GM21723 (cell line): ENCODE results near the gene PRODH2.
"Not testable (repeated sequence)": the region's sequence is repeated elsewhere in the genome, so short reads cannot be mapped to it uniquely, and the experiment has no call there.

Source experiments
- ATAC-seq: cut with Tn5 transposase; IDR thresholded peaks from one replicate; pipeline ENCODE4 v1.9.1; 2021; ENCODE audit warnings: mild to moderate bottlenecking, moderate library complexity; ENCODE audit not compliant: unreplicated experiment

Gene PRODH2

GRCh38 chr19:35796645-35797542 is 15.8 kb downstream of the PRODH2 start:
- ATAC-seq = no peak

GRCh38 chr19:35795564-35795963 is 17.1 kb downstream of the PRODH2 start:
- not testable (repeated sequence) for ATAC-seq

GRCh38 chr19:35793381-35794165 is 19.1 kb downstream of the PRODH2 start:
- no peak for ATAC-seq

GRCh38 chr19:35792888-35793287 is 19.8 kb downstream of the PRODH2 start:
- ATAC-seq = no peak

GRCh38 chr19:35792312-35792711 is 20.3 kb downstream of the PRODH2 start:
- no peak for ATAC-seq

- ATAC-seq = no peak
These were observed 20.8 kb downstream of the PRODH2 start for GRCh38 chr19:35791814-35792279.

- no peak for ATAC-seq
These were observed 21.4 kb downstream of the PRODH2 start for GRCh38 chr19:35790981-35791813.

- ATAC-seq = no peak
These were observed 22.4 kb downstream of the PRODH2 start for GRCh38 chr19:35789978-35790944.

GRCh38 chr19:35789195-35789977 is 23.3 kb downstream of the PRODH2 start:
- ATAC-seq = no peak

GRCh38 chr19:35788205-35788960 is 24.3 kb downstream of the PRODH2 start:
- ATAC-seq = no peak

GRCh38 chr19:35787227-35787799 is 25.3 kb downstream of the PRODH2 start:
- no peak for ATAC-seq

GRCh38 chr19:35786299-35787160 is 26.1 kb downstream of the PRODH2 start:
- no peak for ATAC-seq

- no peak for ATAC-seq
These were observed 27.4 kb downstream of the PRODH2 start for GRCh38 chr19:35785339-35785627.

- ATAC-seq = no peak
These were observed 27.9 kb downstream of the PRODH2 start for GRCh38 chr19:35784503-35785338.

- no peak for ATAC-seq
These were observed 28.9 kb downstream of the PRODH2 start for GRCh38 chr19:35783469-35784434.
